Measurements from ENCODE around the gene UTP4.

GRCh38 chr16:69195369-69196029, 63.0 kb downstream of the UTP4 start:
- TF ChIP-seq POLR2A (IDR thresholded peaks at IDR 0.05) = no peak
- TF ChIP-seq CTCF (IDR thresholded peaks at IDR 0.05) = no peak

All from heart left ventricle (tissue), 13 donors.